HEK293 (cell line): ENCODE results near the gene TTC33.

Source experiments
- FEZF1 ChIP-seq: fragments of 450-650 bp; formaldehyde crosslinking; IDR thresholded peaks from 2 replicates; pipeline ENCODE4 v1.5.1; 2016; ENCODE audit warnings: missing biosample characterization, missing genetic modification characterization
- GLI4 ChIP-seq: fragments of 450-650 bp; formaldehyde crosslinking; IDR thresholded peaks from 2 replicates; pipeline ENCODE4 v1.5.1; 2016; ENCODE audit warnings: missing biosample characterization, missing genetic modification characterization
- IKZF3 ChIP-seq: fragments of 450-650 bp; IDR thresholded peaks from 2 replicates; pipeline ENCODE4 v1.5.0; 2018; ENCODE audit warnings: missing biosample characterization, mild to moderate bottlenecking, missing genetic modification characterization, moderate library complexity
- MYNN ChIP-seq: fragments of 450-650 bp; formaldehyde crosslinking; IDR thresholded peaks from 2 replicates; pipeline ENCODE4 v1.5.1; 2016; ENCODE audit warnings: missing biosample characterization, missing genetic modification characterization, borderline replicate concordance
- PRDM2 ChIP-seq: fragments of 450-650 bp; formaldehyde crosslinking; IDR thresholded peaks from 2 replicates; pipeline ENCODE4 v1.5.1; 2016; ENCODE audit warnings: missing biosample characterization, missing genetic modification characterization, borderline replicate concordance
- REST ChIP-seq: fragments of 450-650 bp; formaldehyde crosslinking; IDR thresholded peaks from 2 replicates; pipeline ENCODE4 v1.5.1; 2016; ENCODE audit warnings: missing biosample characterization, missing genetic modification characterization
- SETDB1 ChIP-seq: IDR thresholded peaks from one replicate; pipeline ENCODE4 v1.6.1; 2017; ENCODE audit warnings: mild to moderate bottlenecking, low read length, moderate library complexity, mixed read lengths; ENCODE audit not compliant: insufficient read length
- SP3 ChIP-seq: fragments of 450-650 bp; formaldehyde crosslinking; IDR thresholded peaks from 2 replicates; pipeline ENCODE4 v1.5.1; 2016; ENCODE audit warnings: missing biosample characterization, missing genetic modification characterization
- ZBTB1 ChIP-seq: fragments of 450-650 bp; formaldehyde crosslinking; IDR thresholded peaks from 2 replicates; pipeline ENCODE4 v1.5.1; 2016; ENCODE audit warnings: missing biosample characterization, missing genetic modification characterization
- ZBTB20 ChIP-seq: fragments of 450-650 bp; formaldehyde crosslinking; IDR thresholded peaks from 2 replicates; pipeline ENCODE4 v1.5.1; 2016; ENCODE audit warnings: missing biosample characterization, missing genetic modification characterization
- ZBTB21 ChIP-seq: fragments of 450-650 bp; formaldehyde crosslinking; IDR thresholded peaks from 2 replicates; pipeline ENCODE4 v1.5.1; 2017; ENCODE audit warnings: missing biosample characterization, missing genetic modification characterization
- ZBTB48 ChIP-seq: fragments of 450-650 bp; formaldehyde crosslinking; IDR thresholded peaks from 2 replicates; pipeline ENCODE4 v1.5.1; 2016; ENCODE audit warnings: missing biosample characterization, missing genetic modification characterization
- ZFP37 ChIP-seq: fragments of 450-650 bp; formaldehyde crosslinking; IDR thresholded peaks from 2 replicates; pipeline ENCODE4 v1.5.1; 2016; ENCODE audit warnings: missing biosample characterization, missing genetic modification characterization
- ZNF155 ChIP-seq: fragments of 450-650 bp; formaldehyde crosslinking; IDR thresholded peaks from 2 replicates; pipeline ENCODE4 v1.5.1; 2016; ENCODE audit warnings: missing biosample characterization, missing genetic modification characterization
- ZNF324 ChIP-seq: fragments of 450-650 bp; formaldehyde crosslinking; IDR thresholded peaks from 2 replicates; pipeline ENCODE4 v1.5.1; 2016; ENCODE audit warnings: missing biosample characterization, missing genetic modification characterization
- ZNF335 ChIP-seq: fragments of 450-650 bp; formaldehyde crosslinking; conservative IDR thresholded peaks from 2 replicates; pipeline ENCODE4 v1.5.1; 2016; ENCODE audit warnings: missing biosample characterization, missing genetic modification characterization
- ZNF362 ChIP-seq: fragments of 450-650 bp; formaldehyde crosslinking; IDR thresholded peaks from 2 replicates; pipeline ENCODE4 v1.5.1; 2016; ENCODE audit warnings: missing biosample characterization, missing genetic modification characterization
- ZNF398 ChIP-seq: fragments of 450-650 bp; formaldehyde crosslinking; IDR thresholded peaks from 2 replicates; pipeline ENCODE4 v1.5.1; 2017; ENCODE audit warnings: missing biosample characterization, missing genetic modification characterization
- ZNF426 ChIP-seq: fragments of 450-650 bp; formaldehyde crosslinking; IDR thresholded peaks from 2 replicates; pipeline ENCODE4 v1.5.1; 2017; ENCODE audit warnings: missing biosample characterization, missing genetic modification characterization, mild to moderate bottlenecking, inconsistent platforms, moderate library complexity
- ZNF555 ChIP-seq: fragments of 450-650 bp; formaldehyde crosslinking; conservative IDR thresholded peaks from 2 replicates; pipeline ENCODE4 v1.5.1; 2017; ENCODE audit warnings: missing biosample characterization, mild to moderate bottlenecking, missing genetic modification characterization, inconsistent platforms
- ZNF558 ChIP-seq: fragments of 450-650 bp; formaldehyde crosslinking; IDR thresholded peaks from 2 replicates; pipeline ENCODE4 v1.5.1; 2016; ENCODE audit warnings: missing biosample characterization, missing genetic modification characterization
- ZNF658 ChIP-seq: fragments of 450-650 bp; formaldehyde crosslinking; IDR thresholded peaks from 2 replicates; pipeline ENCODE4; 2016; ENCODE audit warnings: missing biosample characterization, missing genetic modification characterization
- ZNF660 ChIP-seq: fragments of 450-650 bp; IDR thresholded peaks from 2 replicates; pipeline ENCODE4 v1.5.1; 2018; ENCODE audit warnings: missing biosample characterization, mild to moderate bottlenecking, missing genetic modification characterization
- ZSCAN23 ChIP-seq: fragments of 450-650 bp; formaldehyde crosslinking; IDR thresholded peaks from 2 replicates; pipeline ENCODE4 v1.5.1; 2016; ENCODE audit warnings: missing biosample characterization, missing genetic modification characterization
- ZSCAN30 ChIP-seq: fragments of 450-650 bp; IDR thresholded peaks from 2 replicates; pipeline ENCODE4 v1.5.1; 2018; ENCODE audit warnings: missing biosample characterization, mild to moderate bottlenecking, missing genetic modification characterization, moderate library complexity
- ZSCAN4 ChIP-seq: fragments of 450-650 bp; formaldehyde crosslinking; IDR thresholded peaks from 2 replicates; pipeline ENCODE4 v1.5.1; 2017; ENCODE audit warnings: missing biosample characterization, missing genetic modification characterization

Gene TTC33

GRCh38 chr5:40755407-40756365 lies at the start of gene TTC33 (continued):
- TF ChIP-seq ZNF362 (tag by site-specific recombination), result no peak
- TF ChIP-seq FEZF1 (tag by site-specific recombination), result no peak
- TF ChIP-seq ZBTB20 (tag by site-specific recombination), result peak; percentile 91
- peak; percentile 89 for TF ChIP-seq SP3 (tag by site-specific recombination)
- peak; percentile 14; the same call in 1 of the 2 replicates for TF ChIP-seq ZSCAN23
- no peak for TF ChIP-seq ZNF658 (tag by site-specific recombination)
- peak; percentile 78; the same call in 1 of the 2 replicates for TF ChIP-seq ZBTB1
- no peak for TF ChIP-seq ZNF426 (tag by site-specific recombination)
- no peak for TF ChIP-seq ZNF555 (tag by site-specific recombination)
- no peak; the same call in 1 of the 2 replicates for TF ChIP-seq ZNF398 (tag by site-specific recombination)
- peak; percentile 92 for TF ChIP-seq ZNF660 (tag by site-specific recombination)
- no peak for TF ChIP-seq SETDB1
- no peak for TF ChIP-seq ZNF558
- no peak; the same call in 1 of the 2 replicates for TF ChIP-seq ZBTB21 (tag by site-specific recombination)
- TF ChIP-seq IKZF3 (tag by site-specific recombination), result peak; percentile 75
- TF ChIP-seq GLI4 (tag by site-specific recombination), result no peak
- TF ChIP-seq PRDM2 (tag by site-specific recombination), result no peak
- TF ChIP-seq ZSCAN30, result peak; percentile 78
- TF ChIP-seq REST (tag by site-specific recombination), result no peak; the same call in 1 of the 2 replicates
- peak; percentile 100 for TF ChIP-seq ZNF335 (tag by site-specific recombination)
- TF ChIP-seq ZSCAN4 (tag by site-specific recombination), result no peak; the same call in 1 of the 2 replicates
- peak; percentile 84 for TF ChIP-seq ZFP37 (tag by site-specific recombination)
- TF ChIP-seq ZBTB48, result peak; percentile 58; the same call in 1 of the 2 replicates
- peak; percentile 76; the same call in 1 of the 2 replicates for TF ChIP-seq MYNN (tag by site-specific recombination)
- TF ChIP-seq ZNF155 (tag by site-specific recombination), result no peak
- peak; percentile 86 for TF ChIP-seq ZNF324 (tag by site-specific recombination)
